ENCODE data around the gene CHD5.

DNA sequence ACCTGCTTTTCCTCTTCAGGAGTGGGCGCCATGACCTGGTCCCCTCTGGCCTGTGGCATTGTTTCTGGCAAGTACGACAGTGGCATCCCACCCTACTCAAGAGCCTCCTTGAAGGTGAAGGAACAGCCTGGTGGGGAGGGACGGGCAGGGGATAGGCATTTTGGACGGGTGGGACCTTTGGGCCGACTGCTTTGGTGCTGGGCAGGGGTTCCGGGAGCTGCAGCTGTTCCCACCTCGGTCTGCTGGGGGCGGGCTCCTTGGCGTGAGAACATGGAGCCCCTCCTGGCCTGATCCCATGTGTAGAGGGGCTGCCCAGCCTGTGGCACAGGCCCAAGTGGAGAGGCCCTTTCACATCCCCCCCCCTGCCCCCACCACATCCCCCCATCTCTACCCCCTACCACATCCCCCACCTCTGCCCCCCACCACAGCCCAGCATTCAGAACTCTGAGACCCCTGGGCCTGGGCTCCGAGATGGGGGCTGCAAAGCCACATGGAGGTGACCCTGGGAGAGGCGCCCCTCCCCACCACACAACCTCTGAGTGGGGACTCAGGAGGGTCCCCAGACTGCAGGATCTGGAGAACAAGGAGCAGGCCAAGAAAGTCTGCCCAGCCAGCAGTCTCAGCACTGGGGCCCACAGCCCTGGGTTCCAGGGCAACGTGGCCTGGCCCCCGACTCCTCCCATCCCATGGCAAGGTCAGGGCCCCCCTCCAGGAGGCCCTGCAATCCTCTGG, 84.4 kb downstream of the CHD5 start:
- TF ChIP-seq CTCF (IDR thresholded peaks at IDR 0.05), result no peak
- no peak for TF ChIP-seq POLR2A (IDR thresholded peaks at IDR 0.05)
